ENCODE measurements around the gene PITPNM1. TPM values are rescaled to one million over a fixed set of nuclear protein-coding genes. Genes with fewer than 3 reads are reported as not detected.

PITPNM1 gene
- total and polyA plus RNA-seq, 2 of the 13 experiments (the other 11 are each of a cell fraction or from before 2014, with no cell fraction given), result 8.2 to 8.5 TPM

GRCh38 chr11:67506426-67507051 is 1.4 kb upstream of the PITPNM1 start:
- Histone ChIP-seq H3K79me2 (ENCODE audit: insufficient read depth, low read length) (peaks cover 10% of the 10 kb centered on the region), H3K27me3 (ENCODE audit: control insufficient read depth in 1 of 2, insufficient read depth in 2 of 2, low read length in 2 of 2) (no peaks in the 10 kb centered on the region), H3K4me1 (ENCODE audit: insufficient read depth, low read length) (peaks cover 56% of the 10 kb centered on the region), H3K4me3 (replicated peaks in 1 of 3; ENCODE audit: insufficient read depth in 1 of 3, low read depth in 2 of 3, low read length in 3 of 3) (peak overlapping the region in 2 of 3 experiments; percentile 91 to 93; a peak in 4 of 6 replicates), H3K9me3 (ENCODE audit: low read length) (no peaks in the 10 kb centered on the region), H3K9ac (ENCODE audit: insufficient read depth, low read depth, low read length) (peak overlapping the region; percentile 27; the same call in 1 of the 2 replicates), H2AFZ (ENCODE audit: low read length) (no peak overlapping the region), H4K20me1 (ENCODE audit: insufficient read depth, low read length) (no peaks in the 10 kb centered on the region), H3K36me3 (replicated peaks in 1 of 2; ENCODE audit: control insufficient read depth in 1 of 2, insufficient read depth in 2 of 2, low read length in 2 of 2) (no peaks in the 10 kb centered on the region), H3K4me2 (ENCODE audit: low read depth, low read length) (peak overlapping the region; percentile 95), H3K27ac (ENCODE audit: extremely low read length, insufficient read depth, low read length) (peak overlapping the region; percentile 65)
- intact Hi-C loops (cut with micrococcal nuclease; ENCODE audit: unreplicated experiment) (no loop called here), in situ Hi-C loops (cut with HindIII; ENCODE audit: extremely low pct_ligation_motif_present, low pct_unique_long_range_greater_than_20kb) (loop anchor here (5.0 kb wide), 1 partner anchor 104 kb away; the partner anchor contains the start of genes PPP1CA and TBC1D10C)
- no peak for ATAC-seq
- CTCF ChIA-PET (ENCODE audit: low intra/inter-chr PET ratio, low total read pairs), result interaction anchor here (2.1 to 2.2 kb wide), 2 partner anchors 105 to 117 kb away, joined by 6 to 18 read pairs; partner anchors contain the start of gene PPP1CA
- no peak for DNase-seq (ENCODE audit: low spot score)
- no peak for FAIRE-seq
- BruUV-seq (replicated peaks), result no TSS peak
- WGBS (ENCODE audit: low lambda C conversion rate), result 96% methylated on average over 8 of the region's 16 CpGs
- POLR2A ChIA-PET, result no interaction called here
- TF ChIP-seq ZNF850 (CRISPR knock-in tag; conservative IDR thresholded peaks at IDR 0.05), result 0 out of 2 replicates have a peak, but pooled peaks have one; percentile 33
- TF ChIP-seq ZNF670 (CRISPR knock-in tag; IDR thresholded peaks at IDR 0.05; ENCODE audit: borderline replicate concordance), result 0 out of 2 replicates have a peak, but pooled peaks have one; percentile 31
- no peak for TF ChIP-seq CC2D1A (CRISPR knock-in tag; IDR thresholded peaks at IDR 0.05)
- TF ChIP-seq ZNF788 (CRISPR knock-in tag; IDR thresholded peaks at IDR 0.05; ENCODE audit: borderline replicate concordance), result 0 out of 2 replicates have a peak, but pooled peaks have one; percentile 12
- no peak for TF ChIP-seq ZNF878 (CRISPR knock-in tag; IDR thresholded peaks at IDR 0.05)
- TF ChIP-seq TARDBP (CRISPR knock-in tag; IDR thresholded peaks at IDR 0.05), result 0 out of 2 replicates have a peak, but pooled peaks have one; percentile 6
- TF ChIP-seq HOMEZ (CRISPR knock-in tag; IDR thresholded peaks at IDR 0.05; ENCODE audit: low read depth), result no peak
- 0 out of 2 replicates have a peak, but pooled peaks have one; percentile 21 for TF ChIP-seq DZIP1 (CRISPR knock-in tag; IDR thresholded peaks at IDR 0.05)
- TF ChIP-seq ZNF605 (CRISPR knock-in tag; IDR thresholded peaks at IDR 0.05), result 0 out of 2 replicates have a peak, but pooled peaks have one; percentile 8

All from HepG2 (cell line).